GM18502 (cell line): ENCODE measurements around the gene HPX.
A peak's percentile ranks its signal among the peaks of the same experiment; 100 is the strongest.

Experiments
- ATAC-seq: cut with Tn5 transposase; IDR thresholded peaks from one replicate; pipeline ENCODE4 v1.9.1; 2021; ENCODE audit warnings: mild to moderate bottlenecking; ENCODE audit not compliant: unreplicated experiment, poor library complexity

Gene HPX

GRCh38 chr11:6418557-6419008, 22.2 kb downstream of the HPX start:
- ATAC-seq, result no peak

GRCh38 chr11:6417907-6418556, 22.8 kb downstream of the HPX start:
- no peak for ATAC-seq

DNA sequence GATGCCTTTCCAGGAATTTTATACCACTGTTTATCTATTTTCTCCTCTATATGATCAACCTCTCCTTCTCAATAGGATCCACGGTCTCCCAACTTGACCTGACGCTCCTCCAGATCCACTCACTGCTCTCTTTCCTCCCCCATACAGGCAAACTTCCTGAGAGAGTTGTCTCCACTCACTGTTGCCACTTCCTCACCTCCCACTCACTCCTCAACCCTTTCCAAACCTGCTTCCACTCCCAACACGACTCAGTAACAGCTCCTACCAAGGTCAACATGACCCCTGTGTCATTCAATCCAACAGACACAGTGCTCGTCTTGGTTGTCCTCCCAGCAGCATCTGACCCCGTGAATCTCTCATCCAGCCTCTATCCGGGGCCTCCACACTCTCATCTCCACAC, 25.0 kb downstream of the HPX start:
- ATAC-seq, result no peak

- ATAC-seq, result no peak
Observed at GRCh38 chr11:6414874-6415328, 25.9 kb downstream of the HPX start.

DNA sequence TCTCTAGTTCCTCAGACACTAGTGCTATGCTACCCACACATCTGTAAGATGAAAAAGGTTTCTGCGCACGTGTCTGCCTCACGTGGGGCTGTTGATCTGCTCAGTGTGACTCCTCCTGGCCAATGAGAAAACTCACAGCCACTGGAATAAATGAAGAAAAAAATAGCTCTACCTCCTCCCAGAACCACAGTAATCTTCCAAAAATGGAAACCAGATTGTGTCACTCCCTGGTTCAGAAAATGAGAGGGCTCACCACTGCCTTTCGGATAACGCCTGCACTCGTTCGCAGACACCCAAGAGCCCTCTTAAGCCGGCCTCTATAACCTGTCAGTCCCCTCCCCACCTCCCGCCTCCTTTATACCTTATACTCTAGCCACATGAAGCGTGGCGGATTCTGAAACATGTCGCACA, 27.0 kb downstream of the HPX start:
- ATAC-seq, result no peak

DNA sequence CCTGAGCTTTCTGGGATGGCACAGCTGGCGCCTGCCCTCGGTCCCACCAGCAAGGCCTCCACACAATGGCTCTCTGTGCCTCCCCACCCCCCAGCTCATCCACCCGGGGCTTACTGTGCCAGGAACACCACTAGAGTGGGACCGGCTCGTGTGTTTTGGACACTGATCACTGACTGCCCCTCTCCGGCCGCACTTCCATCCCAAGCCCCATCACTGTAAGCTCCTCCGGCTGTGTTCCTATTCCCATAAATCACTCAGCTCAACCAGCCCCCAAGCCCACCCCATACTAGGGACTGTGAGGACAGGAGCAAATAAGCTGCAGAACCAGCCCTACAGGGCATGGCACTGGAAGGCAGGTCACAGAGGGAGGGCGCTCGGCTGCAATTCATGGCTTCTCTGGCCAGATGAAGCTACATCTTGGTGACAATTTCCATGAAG, 29.2 kb downstream of the HPX start:
- no peak for ATAC-seq

DNA sequence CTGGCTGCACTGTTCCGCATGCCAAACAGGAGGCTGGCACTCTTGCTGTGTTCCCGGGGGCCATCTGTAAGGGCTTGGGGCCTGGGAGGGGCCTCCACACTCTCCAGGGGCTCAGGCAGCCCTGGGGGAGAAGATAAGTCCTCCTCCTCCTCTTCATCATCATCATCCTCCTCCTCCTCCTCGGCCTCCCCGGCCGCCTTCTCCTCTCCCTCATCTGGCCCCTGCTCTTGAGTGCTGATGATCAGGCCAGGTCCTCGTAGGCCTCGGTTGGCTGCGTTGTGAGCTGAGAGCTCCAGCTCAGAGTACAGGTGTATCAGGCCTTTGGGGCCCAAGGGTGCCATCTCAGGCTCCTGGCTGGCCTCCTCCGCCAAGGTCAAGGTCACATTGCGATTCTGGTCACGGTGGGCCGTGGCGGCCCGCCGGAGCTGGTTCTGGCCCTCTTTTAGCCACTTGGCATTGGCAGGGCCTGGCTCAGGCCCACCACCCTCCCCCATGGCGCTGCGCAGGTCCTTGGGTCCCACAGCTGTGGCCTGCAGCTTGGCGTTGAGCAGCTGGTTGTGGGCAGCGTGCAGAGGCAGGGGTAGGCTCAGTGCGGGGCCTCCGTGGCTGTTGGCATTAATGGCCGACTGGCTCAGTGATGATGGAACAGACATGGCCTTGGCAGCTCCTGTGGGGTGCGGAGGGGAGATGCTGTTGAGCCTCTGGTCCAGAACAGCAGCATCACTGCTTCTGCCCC, 29.9 kb downstream of the HPX start:
- no peak for ATAC-seq

DNA sequence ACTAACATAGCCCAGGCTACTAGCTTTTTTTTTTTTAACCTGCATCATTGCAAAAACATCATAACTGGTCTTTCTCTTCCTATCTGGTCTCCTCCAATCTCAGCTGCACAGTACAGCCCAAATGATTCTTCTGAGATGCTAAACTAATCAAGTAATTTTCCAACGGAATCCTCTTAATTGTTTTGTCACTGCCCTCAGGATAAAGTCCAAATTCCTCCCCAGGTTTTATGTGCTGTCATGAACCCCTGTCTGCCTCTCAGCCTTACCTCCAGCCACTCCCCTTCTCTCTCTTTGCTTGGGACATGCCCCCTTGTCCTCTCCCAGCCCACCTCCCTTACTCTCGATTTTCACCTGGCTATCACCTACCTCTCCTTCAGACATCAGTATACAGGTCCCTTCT, 34.4 kb downstream of the HPX start:
- no peak for ATAC-seq

DNA sequence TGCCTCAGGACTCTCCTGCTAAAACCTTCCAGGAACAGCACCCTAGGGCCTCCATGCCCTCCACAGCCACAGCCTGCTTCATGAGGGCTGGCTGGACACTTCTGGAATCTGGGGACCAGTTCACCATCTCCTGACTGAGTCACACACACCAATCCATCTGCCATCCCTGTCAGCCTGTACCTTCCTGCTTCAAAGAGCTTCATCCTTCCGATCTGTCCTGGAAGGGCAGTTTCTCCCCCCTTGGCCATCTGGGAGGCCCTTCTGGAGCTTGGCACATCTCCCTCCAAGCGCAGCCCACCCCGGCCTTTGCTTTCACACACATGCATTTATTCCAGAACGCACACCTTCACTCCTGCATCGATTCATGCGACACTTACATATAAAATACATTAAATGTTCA, 34.9 kb downstream of the HPX start:
- ATAC-seq, result no peak

DNA sequence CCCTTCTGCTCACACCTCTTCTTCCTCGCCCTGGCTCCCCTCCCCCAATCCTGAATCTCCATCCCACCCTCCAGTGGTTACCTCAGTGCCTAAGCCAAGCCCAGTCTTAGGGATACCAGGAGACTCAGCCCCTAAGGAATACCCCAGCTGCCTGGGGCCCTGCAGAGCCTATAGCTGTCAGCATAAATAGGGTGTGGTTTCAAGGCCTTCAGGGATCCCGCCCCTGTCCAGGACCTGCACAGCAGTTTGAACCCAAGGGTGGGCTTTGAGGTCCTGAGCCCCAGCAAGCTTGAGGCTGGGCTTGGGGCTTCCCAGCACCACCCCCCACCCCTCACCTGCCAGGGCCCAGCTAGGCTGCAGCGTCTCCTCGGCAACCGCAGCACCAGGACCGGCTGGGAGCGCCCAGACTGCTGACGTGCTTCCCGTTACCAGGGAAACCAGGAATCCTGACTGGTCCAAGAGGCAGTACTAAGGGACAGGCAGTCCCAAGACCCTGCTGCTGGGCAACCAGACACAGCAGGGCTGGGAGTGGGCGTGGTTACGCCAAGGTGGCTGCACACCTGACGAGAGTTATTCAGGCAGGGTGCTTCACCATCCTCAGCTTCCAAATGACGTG, 35.6 kb downstream of the HPX start:
- ATAC-seq, result no peak

DNA sequence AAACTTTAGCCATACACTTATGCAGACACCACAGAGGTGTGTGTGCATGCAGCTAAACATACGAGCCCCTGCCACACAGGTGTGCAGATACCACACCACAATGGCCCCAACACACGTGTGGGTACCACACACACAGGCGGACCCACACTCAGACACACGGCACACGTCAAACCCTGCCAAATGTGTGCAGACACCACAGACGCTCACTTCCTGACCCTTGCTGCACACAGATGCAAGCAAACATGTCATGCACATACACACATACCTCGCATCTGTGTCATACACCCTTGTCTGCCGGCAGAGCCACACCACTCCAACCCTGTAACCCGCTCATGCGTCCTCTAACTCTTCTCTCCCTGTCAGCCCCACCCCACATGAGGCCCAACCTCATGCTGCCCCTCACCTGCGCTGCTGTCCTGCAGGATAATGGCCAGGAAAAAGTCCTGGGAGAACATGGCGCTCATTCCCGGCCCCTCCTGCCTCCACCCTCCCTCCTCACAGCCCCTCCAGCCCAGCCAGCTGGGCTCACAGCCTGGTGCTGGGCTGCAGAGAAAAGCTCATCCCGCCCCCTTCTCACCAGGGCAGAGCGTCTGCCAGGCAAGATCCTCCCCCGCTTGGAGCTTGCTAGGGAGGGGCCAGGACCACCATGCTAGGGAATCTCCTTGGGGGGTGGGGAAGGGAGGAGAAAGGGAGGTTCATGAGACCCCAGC, 36.3 kb downstream of the HPX start:
- no peak for ATAC-seq

DNA sequence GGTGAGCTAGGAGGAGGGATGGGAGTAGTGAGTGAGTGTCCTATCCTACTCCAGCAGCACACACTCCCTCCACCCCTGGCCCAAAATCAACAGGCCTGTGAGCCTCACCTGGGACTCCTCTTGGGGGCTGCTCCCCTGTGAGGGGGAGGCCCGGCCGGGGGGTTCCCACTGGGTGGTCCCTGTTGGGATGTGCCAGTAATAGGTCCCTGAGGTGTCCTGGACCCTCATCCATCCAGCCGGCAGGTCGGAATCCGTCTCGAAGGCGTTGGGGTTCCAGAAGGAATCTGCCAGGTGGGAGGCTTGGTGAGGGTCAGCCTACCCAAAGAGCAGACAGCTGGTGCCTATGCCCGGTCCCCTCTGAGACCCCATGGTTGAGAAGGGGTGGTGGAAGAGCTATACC, 37.2 kb downstream of the HPX start:
- ATAC-seq, result no peak

GRCh38 chr11:6402561-6402981, 38.2 kb downstream of the HPX start:
- peak; percentile 96 for ATAC-seq

DNA sequence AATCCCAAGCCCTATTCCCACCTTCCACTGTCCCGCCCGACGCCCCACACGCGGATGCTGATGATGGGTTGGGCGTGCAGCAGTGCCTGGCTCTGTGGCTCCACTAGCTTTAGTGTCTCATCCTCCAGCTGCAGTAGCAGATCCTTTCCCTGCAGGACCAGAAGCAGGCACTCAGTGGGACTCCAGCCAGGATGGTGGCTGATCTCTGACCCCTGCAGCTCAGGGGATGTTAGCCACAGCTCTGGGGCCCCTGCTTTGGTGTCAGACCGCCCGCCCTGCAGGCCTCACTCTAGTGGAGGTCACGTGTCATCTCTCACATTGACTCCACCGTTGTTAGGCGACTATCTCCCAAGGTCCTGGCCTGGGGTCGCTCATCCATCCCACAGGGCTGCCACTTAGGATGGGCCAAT, 38.7 kb downstream of the HPX start:
- ATAC-seq, result peak; percentile 54

DNA sequence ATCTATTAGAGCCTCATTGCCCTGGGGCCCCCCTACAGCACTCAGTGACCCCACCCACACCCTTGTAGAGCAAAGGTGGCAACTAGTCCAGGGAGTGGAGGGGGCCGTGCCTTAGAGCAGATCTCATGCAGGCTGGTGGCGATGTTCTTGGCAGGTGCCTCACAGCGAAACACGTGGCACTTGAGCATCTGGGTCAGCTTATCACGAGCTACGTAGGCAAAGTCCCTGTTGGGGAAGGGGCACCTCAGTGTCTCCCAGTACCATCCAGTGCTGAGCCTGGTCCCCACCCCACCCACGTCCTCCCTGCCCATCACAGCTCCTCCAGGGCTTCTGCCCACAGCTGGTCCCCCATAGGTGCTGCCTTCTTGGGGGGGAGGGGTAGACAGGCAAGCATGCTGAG, 39.3 kb downstream of the HPX start:
- ATAC-seq, result no peak

DNA sequence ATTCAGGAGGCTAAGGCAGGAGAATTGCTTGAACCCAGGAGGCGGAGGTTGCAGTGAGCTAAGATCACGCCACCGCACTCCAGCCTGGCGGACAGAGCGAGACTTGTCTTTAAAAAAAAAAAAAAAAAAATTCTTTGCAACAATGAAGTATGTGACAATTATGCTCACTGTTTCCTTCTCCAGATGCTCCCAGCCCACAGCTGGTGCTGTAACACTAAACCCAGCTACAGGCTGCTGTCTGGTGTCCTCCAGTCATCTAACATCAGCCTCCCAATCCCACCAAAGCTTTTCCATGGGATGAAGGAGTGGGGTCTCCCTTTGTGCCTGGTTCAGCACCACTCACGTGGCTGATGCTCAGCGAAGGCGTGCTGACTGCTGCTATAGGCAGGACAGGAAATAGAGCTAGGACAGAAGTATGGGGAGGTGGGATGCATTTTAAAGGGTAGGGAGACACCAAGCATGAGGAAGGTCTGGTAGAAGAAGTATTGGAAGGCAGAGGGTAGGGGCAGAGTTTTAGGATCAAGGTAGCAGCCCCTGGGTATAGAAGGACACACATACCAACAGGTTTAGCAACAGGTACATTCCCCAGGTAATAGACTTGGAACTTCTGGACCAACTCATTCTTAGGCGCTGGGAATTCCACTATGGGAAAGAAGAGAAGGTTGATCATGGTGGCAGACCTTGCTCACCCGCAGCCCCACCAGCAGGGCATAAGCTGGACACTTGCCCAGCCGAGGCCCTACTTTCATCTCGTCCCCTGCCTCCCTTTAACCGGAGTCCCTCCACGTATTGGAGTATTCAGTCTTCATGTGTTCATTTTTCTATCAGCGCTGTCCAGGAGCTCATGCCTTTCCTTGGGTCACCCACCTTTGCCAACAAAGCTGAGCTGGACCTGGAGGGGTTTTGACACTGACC, 40.1 kb downstream of the HPX start:
- ATAC-seq, result no peak

GRCh38 chr11:6397636-6398035, 43.2 kb downstream of the HPX start:
- no peak for ATAC-seq

DNA sequence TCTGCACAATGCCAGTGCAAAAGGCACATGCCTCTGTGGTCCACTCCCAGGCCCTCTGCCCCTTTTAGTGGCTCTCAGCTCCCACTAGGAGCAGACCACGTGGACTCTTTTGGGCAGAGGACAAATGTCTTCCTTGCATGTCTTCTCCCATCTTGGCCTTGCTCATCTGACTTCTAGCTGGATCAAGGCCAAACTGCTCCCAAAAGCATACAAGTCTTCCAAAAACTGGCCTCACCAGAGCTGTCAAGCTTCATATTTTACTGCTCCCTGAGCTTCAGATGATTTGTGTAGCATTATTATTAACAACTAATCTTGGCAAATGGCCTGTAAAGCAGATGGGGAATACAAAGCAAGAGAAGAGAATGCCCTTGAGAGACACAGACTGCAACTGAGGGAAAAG, 43.6 kb downstream of the HPX start:
- ATAC-seq, result no peak

DNA sequence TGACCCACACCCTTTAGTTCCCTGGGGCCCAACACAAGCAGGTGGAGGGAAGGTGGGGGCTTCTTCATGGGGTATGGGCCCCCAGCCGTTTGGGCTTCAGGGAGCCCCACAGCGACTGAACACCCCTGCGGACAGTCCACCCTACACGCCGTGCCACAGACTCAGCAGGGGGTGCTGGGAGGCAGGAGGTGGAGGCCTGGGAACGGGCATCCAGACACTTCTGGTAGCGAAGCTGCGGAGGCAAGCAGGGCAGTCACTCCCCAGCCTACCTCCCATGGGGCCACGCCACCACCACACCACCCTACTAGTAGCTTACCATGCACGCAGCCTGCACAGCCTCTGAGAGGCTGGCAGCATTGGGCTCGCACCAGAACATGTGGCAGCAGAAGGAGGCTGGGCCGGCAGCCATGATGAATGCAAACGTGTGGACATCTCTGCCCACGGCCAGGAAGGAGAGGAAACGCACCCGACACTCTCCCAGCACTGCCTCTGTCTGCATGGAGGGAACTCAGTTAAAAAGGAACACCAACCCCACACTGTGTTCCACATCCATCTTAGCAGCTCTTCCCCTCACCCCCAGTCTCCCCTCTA, 45.2 kb downstream of the HPX start:
- ATAC-seq, result no peak
